ENCODE results near the gene LRCOL1. TPM values are rescaled to one million over a fixed set of nuclear protein-coding genes. Genes with fewer than 3 reads are reported as not detected.

Gene LRCOL1
- total and polyA plus RNA-seq, 2 of the 8 experiments (the other 6 are each of a cell fraction or from before 2014, with no cell fraction given), result not detected

DNA sequence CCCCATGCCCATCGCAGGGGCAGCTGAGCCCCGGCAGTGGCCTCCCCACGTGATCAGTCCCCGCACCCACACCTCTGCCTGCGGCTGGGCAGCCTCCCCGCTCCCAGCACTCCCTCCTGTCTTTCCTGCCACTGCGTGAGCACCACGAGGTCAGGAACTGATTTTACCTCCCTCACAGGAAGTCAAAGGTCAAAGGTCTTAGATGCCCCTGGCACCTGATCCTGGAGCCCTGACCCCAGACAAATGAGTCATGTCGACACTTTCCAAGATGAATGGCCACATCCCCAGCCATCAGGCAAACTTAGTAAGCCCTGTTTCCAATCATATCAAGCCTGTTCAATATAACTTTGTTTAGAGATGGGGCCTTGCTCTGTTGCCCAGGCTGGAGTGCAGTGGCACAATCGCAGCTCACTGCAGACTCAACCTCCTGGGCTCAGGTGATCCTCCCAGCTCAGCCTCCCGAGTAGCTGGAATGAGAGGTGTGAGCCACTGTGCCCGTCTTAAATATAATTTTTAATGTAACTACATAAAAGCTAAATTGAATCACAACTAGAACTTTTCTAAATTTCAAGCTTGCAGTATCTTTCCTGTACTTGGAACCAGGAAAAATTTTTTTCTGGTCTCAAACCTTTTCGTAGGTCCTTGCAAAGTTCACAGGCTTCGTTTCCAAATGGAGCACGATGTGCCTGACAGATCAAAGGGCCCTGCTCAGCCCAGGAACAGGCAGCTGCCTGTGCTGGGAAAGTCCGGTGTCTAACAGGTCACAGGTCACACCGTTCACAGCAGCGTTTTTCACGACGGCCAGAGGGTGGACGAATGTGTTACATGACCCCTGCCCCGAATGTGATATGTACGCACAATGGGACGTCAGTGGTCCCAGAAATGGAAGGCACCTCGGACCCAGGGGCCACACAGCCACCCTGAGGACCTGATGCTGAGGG, 1.9 kb downstream of the LRCOL1 start (continued):
- no peak for TF ChIP-seq SAP30 (IDR thresholded peaks at IDR 0.05; ENCODE audit: insufficient read depth, insufficient replicate concordance, low read length)
- TF ChIP-seq, protein P1, sequence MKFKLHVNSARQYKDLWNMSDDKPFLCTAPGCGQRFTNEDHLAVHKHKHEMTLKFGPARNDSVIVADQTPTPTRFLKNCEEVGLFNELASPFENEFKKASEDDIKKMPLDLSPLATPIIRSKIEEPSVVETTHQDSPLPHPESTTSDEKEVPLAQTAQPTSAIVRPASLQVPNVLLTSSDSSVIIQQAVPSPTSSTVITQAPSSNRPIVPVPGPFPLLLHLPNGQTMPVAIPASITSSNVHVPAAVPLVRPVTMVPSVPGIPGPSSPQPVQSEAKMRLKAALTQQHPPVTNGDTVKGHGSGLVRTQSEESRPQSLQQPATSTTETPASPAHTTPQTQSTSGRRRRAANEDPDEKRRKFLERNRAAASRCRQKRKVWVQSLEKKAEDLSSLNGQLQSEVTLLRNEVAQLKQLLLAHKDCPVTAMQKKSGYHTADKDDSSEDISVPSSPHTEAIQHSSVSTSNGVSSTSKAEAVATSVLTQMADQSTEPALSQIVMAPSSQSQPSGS (IDR thresholded peaks at IDR 0.05; ENCODE audit: low read length), result no peak
- TF ChIP-seq SP4 (IDR thresholded peaks at IDR 0.05; ENCODE audit: low read length), result no peak
- no peak for TF ChIP-seq BACH1 (IDR thresholded peaks at IDR 0.05; ENCODE audit: low read length)
- TF ChIP-seq POLR2AphosphoS5 (IDR thresholded peaks at IDR 0.05; ENCODE audit: low read depth, low read length), result no peak
- TF ChIP-seq GABPA (IDR thresholded peaks at IDR 0.05; ENCODE audit: borderline replicate concordance, insufficient read depth, low read length), result no peak
- TF ChIP-seq FOSL1 (IDR thresholded peaks at IDR 0.05; ENCODE audit: insufficient read depth, low read depth, low read length), result no peak
- TF ChIP-seq CBX5 (IDR thresholded peaks at IDR 0.05; ENCODE audit: low read depth, low read length), result no peak
- no peak for TF ChIP-seq SP1 (IDR thresholded peaks at IDR 0.05; ENCODE audit: low read depth, low read length)

Measured in H1 (cell line).